ENCODE results near the gene PADI2. TPM values are rescaled to one million over a fixed set of nuclear protein-coding genes. Genes with fewer than 3 reads are reported as not detected.

Gene PADI2
- total RNA-seq, 1 experiment from 2014 or later = 14.0 TPM

- POLR2A ChIA-PET (ENCODE audit: unreplicated experiment) = no interaction called here
- no peak for DNase-seq
- H3K79me2 ChIP-seq (ENCODE audit: low read depth) = no peaks in the 10 kb centered on the region
- no peaks in the 10 kb centered on the region for H3K36me3 ChIP-seq (ENCODE audit: low read depth)
- CTCF ChIA-PET = no interaction called here
- TF ChIP-seq EZH2 (IDR thresholded peaks at IDR 0.05; ENCODE audit: low read depth) (no peak), CTCF (conservative IDR thresholded peaks at IDR 0.05) (no peak)
- no peaks in the 10 kb centered on the region for H4K20me1 ChIP-seq (ENCODE audit: insufficient read depth)
- no peak overlapping the region for H3K4me3 ChIP-seq
- H3K27ac ChIP-seq = no peak overlapping the region
- intact Hi-C loops (cut with micrococcal nuclease; ENCODE audit: unreplicated experiment) = no loop called here
- H3K9me3 ChIP-seq (ENCODE audit: insufficient read depth, low read depth) = no peaks in the 10 kb centered on the region
- no peak overlapping the region for H2AFZ ChIP-seq
- no peaks in the 10 kb centered on the region for H3K27me3 ChIP-seq (ENCODE audit: insufficient read depth, low read depth)
- no TSS peak for BruUV-seq (replicated peaks)
- no peaks in the 10 kb centered on the region for H3K9me2 ChIP-seq (ENCODE audit: insufficient read depth)
- H3K4me1 ChIP-seq (replicated peaks; ENCODE audit: insufficient read depth) = no peaks in the 10 kb centered on the region
- no peak overlapping the region for H3K4me2 ChIP-seq
- no peaks in the 10 kb centered on the region for H3F3A ChIP-seq (ENCODE audit: insufficient read depth, low read depth)
Observed at GRCh38 chr1:17067465-17068240, 51.6 kb downstream of the PADI2 start.

DNA sequence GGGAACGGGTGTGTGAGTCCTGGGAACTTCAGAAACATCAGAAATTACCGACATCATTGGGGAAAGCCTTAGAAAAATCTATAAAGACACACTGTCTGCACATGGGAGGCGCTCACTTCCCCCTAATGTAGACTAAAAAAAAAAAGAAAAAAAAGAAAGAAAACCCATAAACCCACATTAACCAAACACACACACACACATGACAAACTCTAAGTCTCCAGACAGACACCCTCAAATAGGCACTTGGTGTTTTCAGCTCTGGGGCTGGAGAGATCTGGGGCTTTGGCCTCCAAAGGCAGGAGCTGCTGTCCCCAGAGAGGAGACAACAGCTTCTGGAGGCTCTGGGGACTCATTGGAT lies 52.2 kb downstream of the PADI2 start:
- no peaks in the 10 kb centered on the region for H3K79me2 ChIP-seq (ENCODE audit: low read depth)
- BruUV-seq (replicated peaks) = no TSS peak

GRCh38 chr1:17066361-17067068 lies 52.7 kb downstream of the PADI2 start:
- Histone ChIP-seq H3K9me2 (ENCODE audit: insufficient read depth) (no peaks in the 10 kb centered on the region), H3K4me3 (no peak overlapping the region), H2AFZ (no peak overlapping the region), H3K9me3 (ENCODE audit: insufficient read depth, low read depth) (no peaks in the 10 kb centered on the region), H3K4me2 (no peak overlapping the region), H3F3A (ENCODE audit: insufficient read depth, low read depth) (no peaks in the 10 kb centered on the region), H3K36me3 (ENCODE audit: low read depth) (no peaks in the 10 kb centered on the region), H4K20me1 (ENCODE audit: insufficient read depth) (no peaks in the 10 kb centered on the region), H3K27me3 (ENCODE audit: insufficient read depth, low read depth) (no peaks in the 10 kb centered on the region), H3K27ac (no peak overlapping the region), H3K4me1 (replicated peaks; ENCODE audit: insufficient read depth) (no peaks in the 10 kb centered on the region), H3K79me2 (ENCODE audit: low read depth) (no peaks in the 10 kb centered on the region)
- TF ChIP-seq CTCF (conservative IDR thresholded peaks at IDR 0.05) (no peak), EZH2 (IDR thresholded peaks at IDR 0.05; ENCODE audit: low read depth) (no peak)
- no TSS peak for BruUV-seq (replicated peaks)
- intact Hi-C loops (cut with micrococcal nuclease; ENCODE audit: unreplicated experiment) = no loop called here
- no peak for DNase-seq
- CTCF ChIA-PET = no interaction called here
- POLR2A ChIA-PET (ENCODE audit: unreplicated experiment) = no interaction called here

More for the DNA sequence above, 52.2 kb downstream of the PADI2 start:
- H3K4me1 ChIP-seq (replicated peaks; ENCODE audit: insufficient read depth) = no peaks in the 10 kb centered on the region
- no peaks in the 10 kb centered on the region for H4K20me1 ChIP-seq (ENCODE audit: insufficient read depth)
- CTCF ChIA-PET = no interaction called here
- no peak for DNase-seq
- intact Hi-C loops (cut with micrococcal nuclease; ENCODE audit: unreplicated experiment) = no loop called here
- H3K36me3 ChIP-seq (ENCODE audit: low read depth) = no peaks in the 10 kb centered on the region
- no peak overlapping the region for H3K27ac ChIP-seq
- no peak overlapping the region for H2AFZ ChIP-seq
- POLR2A ChIA-PET (ENCODE audit: unreplicated experiment) = no interaction called here
- no peaks in the 10 kb centered on the region for H3K9me2 ChIP-seq (ENCODE audit: insufficient read depth)
- no peaks in the 10 kb centered on the region for H3F3A ChIP-seq (ENCODE audit: insufficient read depth, low read depth)
- no peaks in the 10 kb centered on the region for H3K9me3 ChIP-seq (ENCODE audit: insufficient read depth, low read depth)
- no peak overlapping the region for H3K4me2 ChIP-seq
- H3K4me3 ChIP-seq = no peak overlapping the region
- no peak for TF ChIP-seq CTCF (conservative IDR thresholded peaks at IDR 0.05)
- no peak for TF ChIP-seq EZH2 (IDR thresholded peaks at IDR 0.05; ENCODE audit: low read depth)
- H3K27me3 ChIP-seq (ENCODE audit: insufficient read depth, low read depth) = no peaks in the 10 kb centered on the region

Measured in PC-9 (cell line).